HepG2 (cell line): ENCODE measurements around the gene CHST14. TPM values are rescaled to one million over a fixed set of nuclear protein-coding genes. Genes with fewer than 3 reads are reported as not detected.

Source experiments
- CENPX ChIP-seq: sonication (generic); formaldehyde crosslinking; IDR thresholded peaks from 2 replicates; pipeline ENCODE4 v1.9.0; 2021; ENCODE audit warnings: mild to moderate bottlenecking, missing genetic modification reagents, moderate library complexity
- GLI4 ChIP-seq: sonication (generic); formaldehyde crosslinking; IDR thresholded peaks from 2 replicates; pipeline ENCODE4 v1.5.1; 2020; ENCODE audit warnings: missing genetic modification reagents, mild to moderate bottlenecking, moderate library complexity, borderline replicate concordance
- GRHL1 ChIP-seq: sonication (generic); formaldehyde crosslinking; conservative IDR thresholded peaks from 2 replicates; pipeline ENCODE4 v1.8.0; 2022; ENCODE audit warnings: missing genetic modification reagents
- JUND ChIP-seq: sonication (generic); formaldehyde crosslinking; IDR thresholded peaks from 2 replicates; pipeline ENCODE4 v1.8.0; 2022; ENCODE audit warnings: mild to moderate bottlenecking, missing genetic modification reagents
- MED13 ChIP-seq: sonication (generic); formaldehyde crosslinking; IDR thresholded peaks from 2 replicates; pipeline ENCODE4 v1.5.0; 2020; ENCODE audit warnings: missing genetic modification reagents
- MXD3 ChIP-seq: IDR thresholded peaks from 2 replicates; pipeline ENCODE4 v1.6.1; 2016; ENCODE audit warnings: mild to moderate bottlenecking, missing biosample characterization, missing genetic modification reagents
- MYC ChIP-seq: sonication (generic); formaldehyde crosslinking; IDR thresholded peaks from 2 replicates; pipeline ENCODE4 v1.9.0; 2021; ENCODE audit warnings: missing genetic modification reagents, borderline replicate concordance
- NR2C2 ChIP-seq: sonication (generic); formaldehyde crosslinking; IDR thresholded peaks from 2 replicates; pipeline ENCODE4 v1.4.0; 2020; ENCODE audit warnings: missing genetic modification reagents, mild to moderate bottlenecking, moderate library complexity, borderline replicate concordance
- RARG ChIP-seq: sonication (generic); formaldehyde crosslinking; IDR thresholded peaks from 2 replicates; pipeline ENCODE4 v1.4.0; 2020; ENCODE audit warnings: low read depth, mild to moderate bottlenecking, missing genetic modification reagents
- RCOR2 ChIP-seq: IDR thresholded peaks from 2 replicates; pipeline ENCODE4 v1.6.1; 2016; ENCODE audit warnings: missing biosample characterization, missing genetic modification reagents
- SRY ChIP-seq: sonication (generic); formaldehyde crosslinking; IDR thresholded peaks from 2 replicates; pipeline ENCODE4 v1.8.0; 2022; ENCODE audit warnings: mild to moderate bottlenecking, missing genetic modification reagents
- TAF1 ChIP-seq: sonication (generic); formaldehyde crosslinking; IDR thresholded peaks from 2 replicates; pipeline ENCODE4 v1.4.0; 2020; ENCODE audit warnings: missing genetic modification reagents
- TEAD2 ChIP-seq: sonication (generic); formaldehyde crosslinking; IDR thresholded peaks from 2 replicates; pipeline ENCODE4 v1.9.0; 2021; ENCODE audit warnings: missing genetic modification reagents
- ZNF496 ChIP-seq: sonication (generic); formaldehyde crosslinking; IDR thresholded peaks from 2 replicates; pipeline ENCODE4 v1.8.1; 2023; ENCODE audit warnings: mild to moderate bottlenecking, moderate library complexity, missing genetic modification reagents; ENCODE audit not compliant: insufficient replicate concordance
- ZNF83 ChIP-seq: sonication (generic); formaldehyde crosslinking; IDR thresholded peaks from 2 replicates; pipeline ENCODE4 v1.4.0; 2020; ENCODE audit warnings: missing genetic modification reagents, mild to moderate bottlenecking, borderline replicate concordance
- ZSCAN9 ChIP-seq: IDR thresholded peaks from 2 replicates; pipeline ENCODE4 v1.6.1; 2016; ENCODE audit warnings: borderline replicate concordance
- polyA plus RNA-seq, 8 experiments: library from polyadenylated mRNA; depleted of rRNA in 3 of 8; stranded (reverse) in 7 of 8; unstranded in 1 of 8; fragments of >200 nt; fragmentation: Illumina TruSeq in 4 of 8; extraction: Trizol in 4 of 8; gene quantifications; 2 replicates each; pipeline versions ENCODE4 v1.2.1 to v1.2.3, GENCODE V29; 2011 to 2016; ENCODE audit warnings: low read depth in 4 of 8, missing spikeins in 1 of 8, mixed read lengths in 1 of 8; ENCODE audit not compliant: insufficient read depth in 1 of 8
- total RNA-seq, 5 experiments: library from RNA; depleted of rRNA; stranded (reverse); fragments of >200 nt; fragmentation: Illumina TruSeq; extraction: Trizol; gene quantifications; 2 replicates each; pipeline ENCODE4 v1.2.3, GENCODE V29; 2016; ENCODE audit warnings: low read depth in 1 of 5
- TF ChIP-seq, protein P1 (sequence below): sonication (generic); formaldehyde crosslinking; IDR thresholded peaks from 2 replicates; pipeline ENCODE4 v1.5.0; 2020; ENCODE audit warnings: mild to moderate bottlenecking, missing genetic modification reagents, borderline replicate concordance
- TF ChIP-seq, protein P2 (sequence below), 2 experiments: fragments of 450-650 bp in 1 of 2; sonication (generic) in 1 of 2; formaldehyde crosslinking; IDR thresholded peaks; 2 replicates each; pipeline versions ENCODE4 v1.5.0 to v1.8.0; 2020 to 2022; ENCODE audit warnings: mild to moderate bottlenecking in 1 of 2, missing genetic modification reagents in 1 of 2

CHST14 gene
- total and polyA plus RNA-seq, 2 of the 13 experiments (the other 11 are each of a cell fraction or from before 2014, with no cell fraction given): 8.9 to 12.4 TPM

DNA sequence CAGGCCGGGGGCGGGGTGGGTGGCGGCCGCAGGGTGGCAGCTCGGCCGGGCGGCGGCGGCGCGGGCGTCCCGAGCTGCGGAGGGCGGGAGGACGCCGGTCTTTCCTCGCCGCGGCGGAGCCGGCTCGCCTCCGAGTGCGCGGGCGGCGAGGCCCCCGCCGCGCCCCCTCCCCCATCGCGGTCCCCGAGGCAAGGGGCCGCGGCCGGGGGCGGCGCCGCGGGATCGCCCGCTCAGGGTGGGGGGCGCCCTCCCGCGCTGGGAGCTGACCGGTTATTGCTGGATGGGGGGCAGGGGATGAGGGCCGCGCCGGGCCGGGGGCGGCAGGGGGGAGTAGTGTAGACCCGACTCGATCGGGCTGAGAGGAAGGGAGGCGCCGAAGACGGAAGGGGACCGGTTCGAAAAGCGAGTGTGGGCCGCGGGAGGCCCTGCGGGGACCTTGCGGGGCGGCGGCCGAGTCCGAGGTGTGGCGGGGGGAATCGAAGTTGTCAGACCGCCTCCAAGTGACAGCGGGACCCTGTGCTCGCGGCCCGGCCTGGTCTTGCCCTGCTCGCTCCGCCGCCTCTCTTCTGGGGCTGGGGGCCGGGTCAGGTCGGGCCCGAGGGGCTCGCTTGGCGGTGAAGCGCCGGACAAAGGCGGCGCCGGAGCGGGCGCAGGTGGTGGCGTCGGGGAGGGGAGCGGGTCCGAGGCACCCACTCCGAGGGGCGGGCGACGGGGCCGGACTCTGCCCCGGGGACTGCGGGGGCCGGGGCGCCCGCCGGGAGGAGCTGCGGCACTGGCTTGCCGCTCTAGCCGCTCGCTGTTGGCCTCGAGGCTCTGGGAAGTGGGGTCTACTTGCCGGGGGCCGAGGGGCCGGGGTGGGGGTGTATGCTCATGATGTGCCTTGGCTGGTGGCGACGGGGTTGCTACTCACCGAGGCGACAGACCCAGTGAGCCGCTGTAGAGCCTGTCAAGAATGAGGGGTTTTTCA lies 28.9 kb upstream of the CHST14 start (continued):
- no peak for TF ChIP-seq GRHL1
- TF ChIP-seq TAF1 (CRISPR knock-in tag): no peak
- no peak for TF ChIP-seq SRY (CRISPR knock-in tag)
- TF ChIP-seq MXD3: 0 out of 2 replicates have a peak, but pooled peaks have one; percentile 44
- TF ChIP-seq GLI4: peak; percentile 44; the same call in 1 of the 2 replicates
- TF ChIP-seq RARG (CRISPR knock-in tag): no peak
- TF ChIP-seq ZNF496: no peak
- TF ChIP-seq MYC (CRISPR knock-in tag): no peak; the same call in 1 of the 2 replicates
- TF ChIP-seq, protein P1, sequence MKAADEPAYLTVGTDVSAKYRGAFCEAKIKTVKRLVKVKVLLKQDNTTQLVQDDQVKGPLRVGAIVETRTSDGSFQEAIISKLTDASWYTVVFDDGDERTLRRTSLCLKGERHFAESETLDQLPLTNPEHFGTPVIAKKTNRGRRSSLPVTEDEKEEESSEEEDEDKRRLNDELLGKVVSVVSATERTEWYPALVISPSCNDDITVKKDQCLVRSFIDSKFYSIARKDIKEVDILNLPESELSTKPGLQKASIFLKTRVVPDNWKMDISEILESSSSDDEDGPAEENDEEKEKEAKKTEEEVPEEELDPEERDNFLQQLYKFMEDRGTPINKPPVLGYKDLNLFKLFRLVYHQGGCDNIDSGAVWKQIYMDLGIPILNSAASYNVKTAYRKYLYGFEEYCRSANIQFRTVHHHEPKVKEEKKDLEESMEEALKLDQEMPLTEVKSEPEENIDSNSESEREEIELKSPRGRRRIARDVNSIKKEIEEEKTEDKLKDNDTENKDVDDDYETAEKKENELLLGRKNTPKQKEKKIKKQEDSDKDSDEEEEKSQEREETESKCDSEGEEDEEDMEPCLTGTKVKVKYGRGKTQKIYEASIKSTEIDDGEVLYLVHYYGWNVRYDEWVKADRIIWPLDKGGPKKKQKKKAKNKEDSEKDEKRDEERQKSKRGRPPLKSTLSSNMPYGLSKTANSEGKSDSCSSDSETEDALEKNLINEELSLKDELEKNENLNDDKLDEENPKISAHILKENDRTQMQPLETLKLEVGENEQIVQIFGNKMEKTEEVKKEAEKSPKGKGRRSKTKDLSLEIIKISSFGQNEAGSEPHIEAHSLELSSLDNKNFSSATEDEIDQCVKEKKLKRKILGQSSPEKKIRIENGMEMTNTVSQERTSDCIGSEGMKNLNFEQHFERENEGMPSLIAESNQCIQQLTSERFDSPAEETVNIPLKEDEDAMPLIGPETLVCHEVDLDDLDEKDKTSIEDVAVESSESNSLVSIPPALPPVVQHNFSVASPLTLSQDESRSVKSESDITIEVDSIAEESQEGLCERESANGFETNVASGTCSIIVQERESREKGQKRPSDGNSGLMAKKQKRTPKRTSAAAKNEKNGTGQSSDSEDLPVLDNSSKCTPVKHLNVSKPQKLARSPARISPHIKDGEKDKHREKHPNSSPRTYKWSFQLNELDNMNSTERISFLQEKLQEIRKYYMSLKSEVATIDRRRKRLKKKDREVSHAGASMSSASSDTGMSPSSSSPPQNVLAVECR: peak; percentile 64; the same call in 1 of the 2 replicates
- no peak for TF ChIP-seq ZSCAN9 (CRISPR knock-in tag)
- no peak for TF ChIP-seq JUND (CRISPR knock-in tag)
- no peak for TF ChIP-seq MED13
- TF ChIP-seq, protein P2, sequence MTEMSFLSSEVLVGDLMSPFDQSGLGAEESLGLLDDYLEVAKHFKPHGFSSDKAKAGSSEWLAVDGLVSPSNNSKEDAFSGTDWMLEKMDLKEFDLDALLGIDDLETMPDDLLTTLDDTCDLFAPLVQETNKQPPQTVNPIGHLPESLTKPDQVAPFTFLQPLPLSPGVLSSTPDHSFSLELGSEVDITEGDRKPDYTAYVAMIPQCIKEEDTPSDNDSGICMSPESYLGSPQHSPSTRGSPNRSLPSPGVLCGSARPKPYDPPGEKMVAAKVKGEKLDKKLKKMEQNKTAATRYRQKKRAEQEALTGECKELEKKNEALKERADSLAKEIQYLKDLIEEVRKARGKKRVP (CRISPR knock-in tag; IDR thresholded peaks at IDR 0.05): no peak
- TF ChIP-seq CENPX: no peak
- TF ChIP-seq ZNF83 (CRISPR knock-in tag): no peak
- TF ChIP-seq TEAD2 (CRISPR knock-in tag): 0 out of 2 replicates have a peak, but pooled peaks have one; percentile 35
- no peak for TF ChIP-seq RCOR2 (CRISPR knock-in tag)
- no peak for TF ChIP-seq NR2C2 (CRISPR knock-in tag)
